ENCODE results near the gene NEK9. TPM values are rescaled to one million over a fixed set of nuclear protein-coding genes. Genes with fewer than 3 reads are reported as not detected.

NEK9 gene
- total RNA-seq, 1 experiment from 2014 or later = 56.5 TPM

- DNase-seq = no peak
- Histone ChIP-seq H3K23ac (ENCODE audit: insufficient read length, low read depth, low read length) (no peak overlapping the region), H2BK20ac (ENCODE audit: low read depth, low read length, poor library complexity, severe bottlenecking) (no peak overlapping the region), H2BK120ac (ENCODE audit: low read depth, low read length, poor library complexity, severe bottlenecking) (no peak overlapping the region), H3K56ac (ENCODE audit: insufficient read length, low read depth, low read length) (no peak overlapping the region), H4K91ac (ENCODE audit: insufficient read length, low read depth, low read length) (no peak overlapping the region), H3K4me2 (ENCODE audit: insufficient read depth, insufficient read length, low read length) (no peak overlapping the region), H2BK15ac (ENCODE audit: low read depth, low read length) (no peak overlapping the region), H3K4ac (ENCODE audit: low read depth, low read length) (no peak overlapping the region), H3K9ac (ENCODE audit: extremely low read depth, insufficient read length, low read length) (no peak overlapping the region), H3K4me1 (ENCODE audit: insufficient read depth, low read length) (0 out of 2 replicates have a peak, but pooled peaks cover 2% of the 10 kb centered on the region), H2AK5ac (ENCODE audit: insufficient read length, low read length) (no peak overlapping the region), H2BK12ac (ENCODE audit: insufficient read length, low read depth, low read length) (no peak overlapping the region), H4K8ac (replicated peaks; ENCODE audit: insufficient read length, low read depth, low read length) (no peak overlapping the region), H3K18ac (ENCODE audit: insufficient read length, low read depth, low read length) (no peak overlapping the region), H4K5ac (ENCODE audit: insufficient read length, low read depth, low read length) (no peak overlapping the region), H3K79me1 (ENCODE audit: insufficient read depth, low read depth, low read length, poor library complexity, severe bottlenecking) (peaks cover 3% of the 10 kb centered on the region), H2BK5ac (ENCODE audit: insufficient read length, low read length) (no peak overlapping the region), H3K27me3 (ENCODE audit: insufficient read depth, low read length) (no peaks in the 10 kb centered on the region), H3K23me2 (ENCODE audit: insufficient read length, low read depth, low read length, poor library complexity, severe bottlenecking) (no peaks in the 10 kb centered on the region), H2AFZ (ENCODE audit: low read length) (no peak overlapping the region), H3K79me2 (ENCODE audit: insufficient read depth, low read length) (no peaks in the 10 kb centered on the region), H3T11ph (ENCODE audit: low read length) (no peak overlapping the region), H3K27ac (ENCODE audit: insufficient read length, low read depth, low read length) (no peak overlapping the region), H3K9me3 (ENCODE audit: control insufficient read depth, low read depth, low read length) (no peaks in the 10 kb centered on the region), H4K20me1 (ENCODE audit: control insufficient read depth, insufficient read depth, insufficient read length) (no peaks in the 10 kb centered on the region), H3K14ac (ENCODE audit: insufficient read depth, low read length) (no peak overlapping the region)
- no peak overlapping the region for H3K4me3 Mint-ChIP-seq
- no peak overlapping the region for H3K27ac Mint-ChIP-seq
- no peaks in the 10 kb centered on the region for H3K27me3 Mint-ChIP-seq (ENCODE audit: low read depth)
- no peak for TF ChIP-seq CTCF (conservative IDR thresholded peaks at IDR 0.05)
- no peaks in the 10 kb centered on the region for H3K4me1 Mint-ChIP-seq
- H3K9me3 Mint-ChIP-seq = no peaks in the 10 kb centered on the region
- H3K36me3 Mint-ChIP-seq (ENCODE audit: insufficient read depth in 1 of 3, low read depth in 3 of 3) = peaks cover 0 to 16% (median 15%) of the 10 kb centered on the region in 3 experiments; a peak in 6 of 7 replicates
- WGBS (ENCODE audit: extremely low coverage, insufficient read length, low lambda C conversion rate) = no CpG with 5 or more reads among the region's 2 CpGs
Measured at GRCh38 chr14:75044322-75044721, 82.5 kb downstream of the NEK9 start.
